H4 (cell line): ENCODE data around the gene MARCHF7. TPM values are rescaled to one million over a fixed set of nuclear protein-coding genes. Genes with fewer than 3 reads are reported as not detected.

Source experiments
- total RNA-seq: library from RNA; depleted of rRNA; stranded (reverse); fragments of >200 nt; shearing (Covaris generic); gene quantifications from 2 replicates; pipeline ENCODE4 v1.2.3, GENCODE V29; 2014; rRNA removed

The MARCHF7 gene
- total RNA-seq, 1 experiment from 2014 or later: 68.2 TPM

Other genes with a start within 250 kb of the MARCHF7 start
- 16.7 and 17.2 TPM in 2 replicates for gene BAZ2B, start 96.0 kb upstream of the MARCHF7 start, total RNA-seq
- gene CD302, start 85.7 kb downstream of the MARCHF7 start, total RNA-seq: 9.4 and 14.9 TPM in 2 replicates
- gene LY75, start 192.2 kb downstream of the MARCHF7 start, total RNA-seq: not detected in 2 replicates